Measurements from ENCODE around the gene ZNF37A. TPM values are rescaled to one million over a fixed set of nuclear protein-coding genes. Genes with fewer than 3 reads are reported as not detected.

The ZNF37A gene
- total and polyA plus RNA-seq, 10 of the 15 experiments (the other 5 are each of a cell fraction or from before 2014, with no cell fraction given), result 3.3 to 24.2 (median 12.1) TPM

GRCh38 chr10:38094158-38094926 lies at the start of gene ZNF37A (continued):
- TF ChIP-seq NR2C1 (IDR thresholded peaks at IDR 0.05) (peak; percentile 87), ATF3 (IDR thresholded peaks at IDR 0.05; ENCODE audit: borderline replicate concordance, extremely low read depth, low read depth, low read length) (peak; percentile 35; the same call in 1 of the 2 replicates), CHD2 (IDR thresholded peaks at IDR 0.05; ENCODE audit: borderline replicate concordance, low read depth, low read length) (0 out of 2 replicates have a peak, but pooled peaks have one; percentile 18), CREB1 (IDR thresholded peaks at IDR 0.05; ENCODE audit: low read depth) (peak; percentile 92), RUNX3 (IDR thresholded peaks at IDR 0.05; ENCODE audit: low read length) (peak; percentile 64), ELK1 (IDR thresholded peaks at IDR 0.05; ENCODE audit: low read depth, low read length) (0 out of 2 replicates have a peak, but pooled peaks have one; percentile 6), HCFC1 (IDR thresholded peaks at IDR 0.05; ENCODE audit: low read length) (peak; percentile 95), NFXL1 (IDR thresholded peaks at IDR 0.05; ENCODE audit: borderline replicate concordance) (no peak), RELA (IDR thresholded peaks at IDR 0.05; ENCODE audit: borderline replicate concordance, partially characterized antibody) (peak; percentile 49), USF1 (IDR thresholded peaks at IDR 0.05; ENCODE audit: borderline replicate concordance, extremely low read length, insufficient read depth, low read depth, low read length) (no peak), MEF2A (IDR thresholded peaks at IDR 0.05; ENCODE audit: insufficient read depth, low read depth, low read length) (0 out of 2 replicates have a peak, but pooled peaks have one; percentile 30), SIN3A (IDR thresholded peaks at IDR 0.05; ENCODE audit: low read depth, low read length) (peak; percentile 27; the same call in 1 of the 2 replicates), POLR2A (IDR thresholded peaks at IDR 0.05; ENCODE audit: low read depth, low read length) (peak; percentile 69), ZBTB11 (CRISPR knock-in tag; IDR thresholded peaks at IDR 0.05) (no peak)

Measured in GM12878 (cell line).